ENCODE data around the gene THUMPD1.

The THUMPD1 gene

DNA sequence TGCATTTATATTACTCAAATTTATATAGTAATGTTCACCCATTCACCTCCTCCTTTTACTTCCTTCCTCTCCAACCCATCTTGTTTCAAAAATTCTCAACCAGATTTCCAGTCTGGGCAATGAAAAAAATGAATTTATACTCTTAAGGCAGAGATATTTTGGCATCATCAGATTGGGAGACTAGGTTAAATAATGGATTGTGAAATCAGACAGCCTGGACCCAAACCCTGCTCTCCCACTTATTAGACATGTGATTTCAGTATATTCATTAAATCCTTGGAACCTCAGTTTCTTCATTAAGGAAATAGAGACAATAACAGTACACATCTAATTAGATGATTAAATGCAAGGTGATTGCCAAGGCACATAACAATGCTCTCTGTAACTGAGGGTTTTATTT lies 52.0 kb downstream of the THUMPD1 start:
- no peak for DNase-seq

DNA sequence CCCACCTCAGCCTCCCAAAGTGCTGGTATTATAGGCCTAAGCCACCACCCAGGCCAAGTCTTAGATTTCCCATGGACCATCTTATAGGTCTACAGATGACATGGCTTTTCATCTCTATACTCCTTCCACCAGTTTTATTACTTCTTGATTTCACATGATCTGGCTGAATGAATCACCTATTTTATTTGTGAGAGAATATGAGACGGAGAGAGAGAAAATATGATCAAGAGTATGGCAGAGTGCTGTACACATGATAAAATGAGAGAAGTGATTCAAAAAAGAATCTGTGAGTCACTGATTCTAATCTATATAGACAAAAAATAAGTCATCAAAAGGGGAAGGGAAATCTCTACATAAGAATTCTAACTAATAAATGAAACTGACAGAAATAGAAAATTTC lies 57.8 kb downstream of the THUMPD1 start:
- no peak for DNase-seq
